IMR-90 (cell line): Measurements from ENCODE around the gene TGM1. TPM values are rescaled to one million over a fixed set of nuclear protein-coding genes. Genes with fewer than 3 reads are reported as not detected.

Experiments used
- ATAC-seq: fragments of 200-7000 bp; cut with Tn5 transposase; 2 replicates; pipeline ENCODE4 v1.9.1; 2020; ENCODE audit warnings: low read depth, mild to moderate bottlenecking, moderate library complexity
- BruUV-seq: library from RNA; stranded (reverse); fragments of 400-500 nt; replicated peaks from 2 replicates; lab custom pipeline; 2021; lab: Mats Ljungman, UMichigan
- CTCF ChIA-PET: fragments of 300-600 bp; formaldehyde crosslinking; extraction: SDS; loops from one replicate; lab custom pipeline; 2021; ENCODE audit warnings: antibody characterized with exemption; lab: Yijun Ruan, JAX
- POLR2A ChIA-PET: fragments of 300-600 bp; sonication (Branson Sonifier 250); formaldehyde crosslinking; loops from one replicate; lab custom pipeline; 2022; ENCODE audit warnings: antibody characterized with exemption; ENCODE audit not compliant: unreplicated experiment; lab: Charles Lee
- DNase-seq: peaks from one replicate; pipeline ENCODE4 v3.0.0; 2013
- H2AFZ ChIP-seq: replicated peaks from 2 replicates; pipeline ENCODE3; 2013; ENCODE audit warnings: low read length, mild to moderate bottlenecking; ENCODE audit not compliant: poor library complexity
- H2AK5ac ChIP-seq: 2 replicates; pipeline ENCODE4 v1.6.1; 2013; ENCODE audit warnings: low read depth, low read length, inconsistent platforms
- H2AK9ac ChIP-seq: replicated peaks from 2 replicates; pipeline ENCODE3; 2013; ENCODE audit warnings: mild to moderate bottlenecking, low read depth, low read length, moderate library complexity; ENCODE audit not compliant: poor library complexity
- H2BK120ac ChIP-seq: 2 replicates; pipeline ENCODE4 v1.6.1; 2013; ENCODE audit warnings: low read depth, low read length, inconsistent platforms
- H2BK15ac ChIP-seq: 3 replicates; pipeline ENCODE4 v1.6.1; 2013; ENCODE audit warnings: low read depth, low read length, inconsistent platforms
- H2BK20ac ChIP-seq: 2 replicates; pipeline ENCODE4 v1.6.1; 2013; ENCODE audit warnings: low read depth, mild to moderate bottlenecking, inconsistent platforms, low read length, moderate library complexity
- H2BK5ac ChIP-seq: 2 replicates; pipeline ENCODE4 v1.6.1; 2013; ENCODE audit warnings: mild to moderate bottlenecking, low read depth, low read length, inconsistent platforms; ENCODE audit not compliant: poor library complexity, severe bottlenecking
- H3K14ac ChIP-seq: replicated peaks from 2 replicates; pipeline ENCODE4 v1.6.1; 2013; ENCODE audit warnings: low read depth, low read length, inconsistent platforms
- H3K18ac ChIP-seq: 2 replicates; pipeline ENCODE4 v1.6.1; 2013; ENCODE audit warnings: low read depth, low read length, control low read depth
- H3K23ac ChIP-seq: 2 replicates; pipeline ENCODE4 v1.6.1; 2013; ENCODE audit warnings: low read depth, low read length, inconsistent platforms
- H3K27ac ChIP-seq: 2 replicates; pipeline ENCODE4 v1.5.1; 2013; ENCODE audit warnings: mild to moderate bottlenecking, control low read depth, low read length; ENCODE audit not compliant: insufficient read depth
- H3K27me3 ChIP-seq: 2 replicates; pipeline ENCODE4 v1.6.1; 2013; ENCODE audit warnings: low read length; ENCODE audit not compliant: control insufficient read depth, insufficient read depth
- H3K36me3 ChIP-seq: 2 replicates; pipeline ENCODE4 v1.6.1; 2013; ENCODE audit warnings: low read length, mixed read lengths; ENCODE audit not compliant: control insufficient read depth, insufficient read depth
- H3K4ac ChIP-seq: 2 replicates; pipeline ENCODE4 v1.6.1; 2013; ENCODE audit warnings: low read depth, low read length, inconsistent platforms
- H3K4me1 ChIP-seq: 2 replicates; pipeline ENCODE4 v1.6.1; 2013; ENCODE audit warnings: low read length, mixed read lengths; ENCODE audit not compliant: control insufficient read depth, insufficient read depth
- H3K4me2 ChIP-seq: 2 replicates; pipeline ENCODE4 v1.6.1; 2013; ENCODE audit warnings: low read depth, mild to moderate bottlenecking, control low read depth, low read length, moderate library complexity
- H3K4me3 ChIP-seq: 2 replicates; pipeline ENCODE4 v1.5.1; 2013; ENCODE audit warnings: low read depth, mild to moderate bottlenecking, control low read depth, low read length, moderate library complexity; ENCODE audit not compliant: insufficient read depth
- H3K56ac ChIP-seq: 2 replicates; pipeline ENCODE4 v1.6.1; 2013; ENCODE audit warnings: low read length, inconsistent platforms; ENCODE audit not compliant: insufficient read depth; ENCODE audit errors: extremely low read depth
- H3K79me1 ChIP-seq, 2 experiments: 2 replicates each; pipeline ENCODE4 v1.6.1; 2013; ENCODE audit warnings: low read length in 2 of 2, inconsistent platforms in 1 of 2, low read depth in 1 of 2
- H3K9ac ChIP-seq: 2 replicates; pipeline ENCODE4 v1.6.1; 2013; ENCODE audit warnings: low read depth, low read length, control low read depth
- H3K9me1 ChIP-seq: 2 replicates; pipeline ENCODE4 v1.6.1; 2013; ENCODE audit warnings: low read length, inconsistent platforms; ENCODE audit not compliant: insufficient read depth
- H3K9me3 ChIP-seq: 2 replicates; pipeline ENCODE4 v1.6.1; 2013; ENCODE audit warnings: low read length; ENCODE audit not compliant: control insufficient read depth, insufficient read depth
- H4K20me1 ChIP-seq: 2 replicates; pipeline ENCODE4 v1.6.1; 2013; ENCODE audit warnings: low read length, inconsistent platforms; ENCODE audit not compliant: insufficient read depth
- H4K5ac ChIP-seq: 2 replicates; pipeline ENCODE4 v1.6.1; 2013; ENCODE audit warnings: mild to moderate bottlenecking, low read depth, low read length, control low read depth
- H4K8ac ChIP-seq, 2 experiments: 2 replicates each; pipeline ENCODE4 v1.6.1; 2013; ENCODE audit warnings: low read depth in 2 of 2, low read length in 2 of 2, control low read depth in 1 of 2, inconsistent platforms in 1 of 2
- H4K91ac ChIP-seq: 2 replicates; pipeline ENCODE4 v1.6.1; 2013; ENCODE audit warnings: low read depth, low read length, inconsistent platforms; ENCODE audit not compliant: insufficient read depth
- BHLHE40 ChIP-seq: fragments of 150-350 bp; IDR thresholded peaks from 2 replicates; pipeline ENCODE4 v1.6.1; 2016; ENCODE audit warnings: mild to moderate bottlenecking, low read depth, low read length
- CEBPB ChIP-seq: IDR thresholded peaks from 2 replicates; pipeline ENCODE4 v1.6.1; 2012; ENCODE audit warnings: low read depth, low read length, improper control_type of control experiment
- CHD1 ChIP-seq: IDR thresholded peaks from 2 replicates; pipeline ENCODE4 v1.6.1; 2012; ENCODE audit warnings: low read depth, low read length, improper control_type of control experiment
- FOS ChIP-seq: fragments of 150-350 bp; IDR thresholded peaks from 2 replicates; pipeline ENCODE4 v1.6.1; 2016; ENCODE audit warnings: low read depth, low read length
- MAZ ChIP-seq: IDR thresholded peaks from 2 replicates; pipeline ENCODE4 v1.6.1; 2012; ENCODE audit warnings: low read depth, mild to moderate bottlenecking, low read length, improper control_type of control experiment, moderate library complexity, borderline replicate concordance
- NFE2L2 ChIP-seq: fragments of 150-350 bp; IDR thresholded peaks from 2 replicates; pipeline ENCODE4 v1.6.1; 2016; ENCODE audit warnings: low read depth, mild to moderate bottlenecking, low read length
- RAD21 ChIP-seq: IDR thresholded peaks from 2 replicates; pipeline ENCODE4 v1.6.1; 2012; ENCODE audit warnings: low read length, improper control_type of control experiment
- RCOR1 ChIP-seq: IDR thresholded peaks from 2 replicates; pipeline ENCODE4 v1.6.1; 2012; ENCODE audit warnings: mild to moderate bottlenecking, low read length, improper control_type of control experiment; ENCODE audit not compliant: insufficient replicate concordance
- RFX5 ChIP-seq: IDR thresholded peaks from 2 replicates; pipeline ENCODE4 v1.8.0; 2012; ENCODE audit warnings: low read depth, mild to moderate bottlenecking, low read length, moderate library complexity
- SMC3 ChIP-seq: fragments of 150-350 bp; IDR thresholded peaks from 2 replicates; pipeline ENCODE4 v1.6.1; 2016; ENCODE audit warnings: low read depth, mild to moderate bottlenecking, antibody characterized with exemption, low read length, moderate library complexity
- WGBS, 2 experiments: methylation state at CpG; one replicate each; pipeline versions ENCODE4 v1.1.5 to v1.1.7; 2013; ENCODE audit warnings: missing lambda C conversion rate in 2 of 2; ENCODE audit not compliant: insufficient read length in 1 of 2; ENCODE audit errors: extremely low coverage in 2 of 2; 5-methylcytosine and 5-hydroxymethylcytosine counted together
- dilution Hi-C: fragments of 300-500 bp; cut with HindIII; formaldehyde crosslinking; loops from one replicate; pipeline ENCODE4 v1.14.3; 2018; ENCODE audit warnings: low sequenced_read_pairs; ENCODE audit not compliant: unreplicated experiment
- in situ Hi-C: fragments of 300-500 bp; cut with MboI; formaldehyde crosslinking; loops from 3 replicates; pipeline ENCODE4 v1.14.3; 2019; ENCODE audit warnings: low sequenced_read_pairs, inconsistent platforms, mixed read lengths
- intact Hi-C: fragments of 100-400 bp; cut with micrococcal nuclease; formaldehyde crosslinking; loops from 2 replicates; pipeline ENCODE4 v1.10.0; 2022
- polyA plus RNA-seq, 3 experiments: library from polyadenylated mRNA; depleted of rRNA; stranded (reverse); fragments of >200 nt; gene quantifications; 2 replicates each; pipeline ENCODE4 v1.2.3, GENCODE V29; 2012; ENCODE audit warnings: low replicate concordance in 1 of 3
- total RNA-seq: library from RNA; depleted of rRNA; stranded (reverse); fragments of >200 nt; gene quantifications from 2 replicates; pipeline ENCODE4 v1.2.3, GENCODE V29; 2012
- TF ChIP-seq, protein P1 (sequence below): fragments of 150-350 bp; IDR thresholded peaks from 2 replicates; pipeline ENCODE4 v1.6.1; 2017; ENCODE audit warnings: mild to moderate bottlenecking, antibody characterized with exemption, low read length, low read depth

TGM1 gene
- total and polyA plus RNA-seq, 2 of the 4 experiments (the other 2 are of a cell fraction): 0.72 to 3.3 TPM

DNA sequence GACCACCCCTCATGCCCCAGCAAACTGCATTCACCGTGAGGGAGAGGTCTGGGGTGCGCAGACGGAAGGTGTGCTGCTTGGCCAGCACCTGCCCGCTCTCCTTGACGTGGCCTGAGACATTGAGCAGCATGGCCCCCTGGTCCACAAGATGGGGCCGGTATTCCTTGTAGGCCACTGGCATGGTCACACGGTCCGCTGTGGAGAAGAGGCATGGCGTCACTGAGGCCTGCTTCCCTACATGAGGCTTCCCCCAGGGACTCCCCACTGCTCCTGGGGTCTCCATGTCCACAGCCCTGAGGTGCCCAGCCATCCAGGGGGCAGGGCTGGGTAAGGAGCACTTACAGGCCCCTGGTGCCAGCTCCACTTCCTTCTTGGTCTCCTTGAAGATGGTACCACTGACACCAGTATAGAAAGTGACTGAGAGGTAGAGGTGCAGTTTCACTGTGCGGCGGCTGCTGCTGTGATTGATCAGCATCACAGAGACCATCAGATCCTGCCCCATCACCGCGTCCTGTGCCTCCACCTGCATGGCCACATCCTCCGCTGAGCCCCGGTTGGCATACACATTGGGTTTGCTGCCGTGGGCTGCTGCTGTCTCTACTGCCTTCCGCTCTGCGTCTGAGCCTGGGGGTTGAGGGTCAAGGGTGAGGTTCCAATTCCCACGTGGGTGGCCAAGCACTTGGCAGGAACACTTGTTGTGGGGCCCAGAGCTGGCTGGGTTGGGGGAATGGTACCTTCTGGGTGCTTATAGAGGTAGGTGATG is 8.2 kb downstream of the TGM1 start:
- Histone ChIP-seq H3K9me3 (no peaks in the 10 kb centered on the region), H3K4me3 (no peak overlapping the region), H3K27ac (no peak overlapping the region), H2BK15ac (no peak overlapping the region), H3K23ac (no peak overlapping the region), H2BK120ac (no peak overlapping the region), H2AFZ (no peak overlapping the region), H2AK5ac (no peak overlapping the region), H3K9me1 (peaks cover 40% of the 10 kb centered on the region), H4K5ac (no peak overlapping the region), H4K20me1 (no peaks in the 10 kb centered on the region), H3K4me2 (no peak overlapping the region), H3K14ac (no peak overlapping the region), H4K8ac (no peak overlapping the region), H2BK5ac (no peak overlapping the region), H3K4ac (no peak overlapping the region), H3K4me1 (peaks cover 22% of the 10 kb centered on the region), H3K36me3 (peaks cover 2% of the 10 kb centered on the region; the same call in 1 of the 2 replicates), H2BK20ac (no peak overlapping the region), H3K18ac (no peak overlapping the region), H3K9ac (no peak overlapping the region), H3K79me1 (peaks cover 0 to 2% of the 10 kb centered on the region in 2 experiments; a peak in 1 of 4 replicates), H3K56ac (no peak overlapping the region), H4K91ac (no peak overlapping the region), H2AK9ac (no peak overlapping the region), H3K27me3 (no peaks in the 10 kb centered on the region)
- BruUV-seq: no TSS peak
- in situ Hi-C loops: no loop called here
- intact Hi-C loops: no loop called here
- 96% methylated on average over 14 of the region's 19 CpGs; no CpG with 5 or more reads in 1 of the 2 experiments for WGBS, 2 experiments
- POLR2A ChIA-PET: no interaction called here
- no peak for ATAC-seq
- CTCF ChIA-PET: no interaction called here
- no peak for DNase-seq
- dilution Hi-C loops: no loop called here
- TF ChIP-seq, protein P1, sequence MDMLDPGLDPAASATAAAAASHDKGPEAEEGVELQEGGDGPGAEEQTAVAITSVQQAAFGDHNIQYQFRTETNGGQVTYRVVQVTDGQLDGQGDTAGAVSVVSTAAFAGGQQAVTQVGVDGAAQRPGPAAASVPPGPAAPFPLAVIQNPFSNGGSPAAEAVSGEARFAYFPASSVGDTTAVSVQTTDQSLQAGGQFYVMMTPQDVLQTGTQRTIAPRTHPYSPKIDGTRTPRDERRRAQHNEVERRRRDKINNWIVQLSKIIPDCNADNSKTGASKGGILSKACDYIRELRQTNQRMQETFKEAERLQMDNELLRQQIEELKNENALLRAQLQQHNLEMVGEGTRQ: no peak
- TF ChIP-seq SMC3: no peak
- no peak for TF ChIP-seq RAD21
- TF ChIP-seq CHD1: no peak
- no peak for TF ChIP-seq BHLHE40
- no peak for TF ChIP-seq CEBPB
- no peak for TF ChIP-seq MAZ
- TF ChIP-seq FOS: no peak
- TF ChIP-seq NFE2L2: no peak
- no peak for TF ChIP-seq RCOR1
- no peak for TF ChIP-seq RFX5
